GM10266 (cell line): ENCODE results near the gene FAAH2.
"Not testable (repeated sequence)": the region's sequence is repeated elsewhere in the genome, so short reads cannot be mapped to it uniquely, and the experiment has no call there.

Source experiments
- DNase-seq: peaks from one replicate; pipeline ENCODE4 v3.0.0; 2012; ENCODE audit errors: extremely low spot score
- CTCF ChIP-seq: IDR thresholded peaks from 2 replicates; pipeline ENCODE4 v1.5.1; 2012; ENCODE audit warnings: mild to moderate bottlenecking, low read depth; ENCODE audit not compliant: control insufficient read depth, insufficient read depth; ENCODE audit errors: missing control alignments

FAAH2 gene

GRCh38 chrX:57353472-57354132, 67.1 kb downstream of the FAAH2 start:
- DNase-seq = no peak
- TF ChIP-seq CTCF = no peak

GRCh38 chrX:57364145-57364544, 77.6 kb downstream of the FAAH2 start:
- DNase-seq = no peak
- no peak for TF ChIP-seq CTCF

- TF ChIP-seq CTCF = no peak
- no peak for DNase-seq
These were observed 79.9 kb downstream of the FAAH2 start for GRCh38 chrX:57366430-57366829.

DNA sequence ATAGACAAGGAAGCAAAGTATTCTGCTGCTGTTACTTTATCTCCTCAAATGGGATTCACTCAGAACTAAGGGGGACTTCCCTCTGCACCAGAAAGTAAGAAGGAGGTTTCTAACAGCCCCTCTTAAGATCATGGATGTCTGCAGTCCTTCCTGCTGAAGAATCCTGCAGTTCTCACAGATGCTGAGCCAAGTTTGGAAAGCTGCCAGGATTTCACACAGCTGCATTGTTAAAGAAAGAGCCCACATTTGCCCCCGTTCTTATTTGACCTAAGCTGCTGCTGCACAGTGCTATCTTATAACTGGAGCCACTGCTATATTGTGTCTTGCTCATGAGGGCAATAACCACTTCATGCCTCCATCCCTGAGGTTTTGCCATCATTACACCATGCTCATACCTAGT, 81.1 kb downstream of the FAAH2 start:
- no peak for TF ChIP-seq CTCF
- no peak for DNase-seq

GRCh38 chrX:57368158-57368557, 81.7 kb downstream of the FAAH2 start:
- TF ChIP-seq CTCF = no peak
- no peak for DNase-seq

DNA sequence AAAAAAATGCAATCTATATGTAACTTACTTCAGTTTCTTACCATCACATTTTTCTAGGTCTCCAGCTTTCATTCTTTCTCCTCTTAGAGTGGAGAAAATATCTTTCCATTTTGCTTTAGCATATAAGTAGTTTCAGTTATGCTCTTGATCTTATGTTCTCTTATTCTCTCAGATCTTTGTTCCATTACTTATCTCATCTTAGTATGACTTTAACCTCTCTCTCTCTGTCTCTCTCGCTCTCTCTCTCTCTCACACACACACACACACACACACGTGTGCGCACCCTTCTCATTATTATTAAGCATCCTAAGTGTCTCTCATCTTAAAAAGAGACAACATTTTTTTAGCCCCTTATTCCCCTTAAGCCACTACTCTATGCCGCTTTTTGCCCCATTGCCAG, 92.8 kb downstream of the FAAH2 start:
- DNase-seq = no peak
- no peak for TF ChIP-seq CTCF

- TF ChIP-seq CTCF = no peak
- no peak for DNase-seq
These were observed 93.7 kb downstream of the FAAH2 start for GRCh38 chrX:57380026-57380796.

GRCh38 chrX:57394162-57394561, 107.7 kb downstream of the FAAH2 start:
- DNase-seq = not testable (repeated sequence)

GRCh38 chrX:57403191-57403590, 116.7 kb downstream of the FAAH2 start:
- DNase-seq = not testable (repeated sequence)
